Measurements from ENCODE around the gene PIAS3.

Gene PIAS3

DNA sequence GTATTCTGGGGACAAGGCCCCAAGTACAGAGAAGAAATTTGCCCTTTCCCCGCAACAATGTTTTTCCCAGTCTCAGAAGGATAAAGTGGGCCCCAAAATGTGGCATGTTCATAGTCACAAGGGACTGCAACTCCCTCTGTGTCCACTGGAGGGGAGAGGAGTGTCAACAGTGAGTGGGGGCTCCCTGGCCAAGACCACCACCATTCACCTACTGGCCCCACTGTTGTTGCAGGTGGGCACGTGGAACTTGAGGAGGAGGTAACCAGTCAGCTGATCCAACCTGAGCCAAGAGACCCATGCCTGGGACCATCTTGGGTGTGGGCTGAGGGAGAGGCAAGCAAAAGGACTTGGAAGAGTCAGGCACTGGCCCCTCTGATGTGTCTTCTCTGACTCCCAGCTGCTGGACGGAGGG, 12.7 kb downstream of the PIAS3 start:
- peak overlapping the region; percentile 60; the same call in 1 of the 2 replicates for H3K4me3 ChIP-seq (ENCODE audit: low read depth, low read length)
- peak overlapping the region; percentile 40; the same call in 1 of the 2 replicates for H3K27ac ChIP-seq (ENCODE audit: extremely low read depth, low read depth, low read length)
- H3K9me3 ChIP-seq (ENCODE audit: control insufficient read depth, insufficient read depth, low read depth, low read length): no peaks in the 10 kb centered on the region
- H3K36me3 ChIP-seq (ENCODE audit: control insufficient read depth in 2 of 2, insufficient read depth in 1 of 2, low read length in 2 of 2): peaks cover 16 to 64% of the 10 kb centered on the region in 2 experiments
- ChIA-PET POLR2A (interaction anchor here (1.6 to 9.0 kb wide), 4 partner anchors 12 to 81 kb away, joined by 5 to 127 read pairs (median 7); partner anchors contain the start of genes PIAS3 and RBM8A), CTCF (interaction anchor here (0.8 to 8.6 kb wide), 21 partner anchors 13 to 184 kb away, joined by 3 to 190 read pairs (median 5); partner anchors contain the start of genes ANKRD34A, ITGA10, PIAS3 and POLR3GL)
- H3K4me1 ChIP-seq (ENCODE audit: control insufficient read depth, insufficient read depth, low read length): 0 out of 2 replicates have a peak, but pooled peaks cover 3% of the 10 kb centered on the region
- TF ChIP-seq GLIS2 (tag by site-specific recombination; IDR thresholded peaks at IDR 0.05) (0 out of 2 replicates have a peak, but pooled peaks have one; percentile 5), PBX3 (CRISPR knock-in tag; IDR thresholded peaks at IDR 0.05) (no peak), ZSCAN16 (tag by site-specific recombination; IDR thresholded peaks at IDR 0.05) (no peak), HOXC10 (CRISPR knock-in tag; IDR thresholded peaks at IDR 0.05) (no peak), ZNF692 (tag by site-specific recombination; IDR thresholded peaks at IDR 0.05) (0 out of 2 replicates have a peak, but pooled peaks have one; percentile 20)
- TF ChIP-seq, protein P1, sequence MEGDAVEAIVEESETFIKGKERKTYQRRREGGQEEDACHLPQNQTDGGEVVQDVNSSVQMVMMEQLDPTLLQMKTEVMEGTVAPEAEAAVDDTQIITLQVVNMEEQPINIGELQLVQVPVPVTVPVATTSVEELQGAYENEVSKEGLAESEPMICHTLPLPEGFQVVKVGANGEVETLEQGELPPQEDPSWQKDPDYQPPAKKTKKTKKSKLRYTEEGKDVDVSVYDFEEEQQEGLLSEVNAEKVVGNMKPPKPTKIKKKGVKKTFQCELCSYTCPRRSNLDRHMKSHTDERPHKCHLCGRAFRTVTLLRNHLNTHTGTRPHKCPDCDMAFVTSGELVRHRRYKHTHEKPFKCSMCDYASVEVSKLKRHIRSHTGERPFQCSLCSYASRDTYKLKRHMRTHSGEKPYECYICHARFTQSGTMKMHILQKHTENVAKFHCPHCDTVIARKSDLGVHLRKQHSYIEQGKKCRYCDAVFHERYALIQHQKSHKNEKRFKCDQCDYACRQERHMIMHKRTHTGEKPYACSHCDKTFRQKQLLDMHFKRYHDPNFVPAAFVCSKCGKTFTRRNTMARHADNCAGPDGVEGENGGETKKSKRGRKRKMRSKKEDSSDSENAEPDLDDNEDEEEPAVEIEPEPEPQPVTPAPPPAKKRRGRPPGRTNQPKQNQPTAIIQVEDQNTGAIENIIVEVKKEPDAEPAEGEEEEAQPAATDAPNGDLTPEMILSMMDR (tag by site-specific recombination; IDR thresholded peaks at IDR 0.05): peak; percentile 44; the same call in 1 of the 2 replicates

- H3K36me3 ChIP-seq (ENCODE audit: control insufficient read depth in 2 of 2, insufficient read depth in 1 of 2, low read length in 2 of 2): peaks cover 13 to 64% of the 10 kb centered on the region in 2 experiments
- no peaks in the 10 kb centered on the region for H3K9me3 ChIP-seq (ENCODE audit: control insufficient read depth, insufficient read depth, low read depth, low read length)
- H3K4me3 ChIP-seq (ENCODE audit: low read depth, low read length): peak within 1 kb of the TSS; percentile 60
- H3K27ac ChIP-seq (ENCODE audit: extremely low read depth, low read depth, low read length): peak within 1 kb of the TSS; percentile 40; the same call in 1 of the 2 replicates
- POLR2A ChIA-PET: interaction anchor here (0.5 to 9.0 kb wide), 9 partner anchors 11 to 152 kb away, joined by 3 to 127 read pairs (median 7); partner anchors contain the start of genes PIAS3, POLR3C, RBM8A and RNF115
- CTCF ChIA-PET: interaction anchor here (0.5 to 8.6 kb wide), 36 partner anchors 14 to 185 kb away, joined by 3 to 190 read pairs (median 5); partner anchors contain the start of genes ANKRD34A, HJV, ITGA10 and LIX1L
- 0 out of 2 replicates have a peak, but pooled peaks cover 3% of the 10 kb centered on the region for H3K4me1 ChIP-seq (ENCODE audit: control insufficient read depth, insufficient read depth, low read length)
- peak; percentile 90 for TF ChIP-seq ZNF660 (tag by site-specific recombination; IDR thresholded peaks at IDR 0.05)
- no peak for TF ChIP-seq ZNF354C (tag by site-specific recombination; IDR thresholded peaks at IDR 0.05; ENCODE audit: borderline replicate concordance, low read depth)
- TF ChIP-seq EGR2 (tag by site-specific recombination; IDR thresholded peaks at IDR 0.05; ENCODE audit: low read depth): peak; percentile 20; the same call in 1 of the 2 replicates
- no peak for TF ChIP-seq ZFP41 (tag by site-specific recombination; IDR thresholded peaks at IDR 0.05; ENCODE audit: borderline replicate concordance)
- TF ChIP-seq SP3 (tag by site-specific recombination; IDR thresholded peaks at IDR 0.05): peak; percentile 64; the same call in 1 of the 2 replicates
- TF ChIP-seq ZBTB17 (tag by site-specific recombination; IDR thresholded peaks at IDR 0.05): peak; percentile 59; the same call in 1 of the 2 replicates
- no peak for TF ChIP-seq ZNF132 (tag by site-specific recombination; IDR thresholded peaks at IDR 0.05; ENCODE audit: borderline replicate concordance)
- no peak for TF ChIP-seq ZNF138 (tag by site-specific recombination; IDR thresholded peaks at IDR 0.05; ENCODE audit: borderline replicate concordance)
- no peak for TF ChIP-seq OVOL3 (tag by site-specific recombination; IDR thresholded peaks at IDR 0.05)
- TF ChIP-seq ZNF221 (tag by site-specific recombination; IDR thresholded peaks at IDR 0.05; ENCODE audit: borderline replicate concordance): no peak
- TF ChIP-seq ZNF501 (tag by site-specific recombination; IDR thresholded peaks at IDR 0.05): peak; percentile 82
- TF ChIP-seq ZBTB21 (tag by site-specific recombination; IDR thresholded peaks at IDR 0.05): no peak; the same call in 1 of the 2 replicates
- TF ChIP-seq RBAK (tag by site-specific recombination; IDR thresholded peaks at IDR 0.05): no peak
- no peak for TF ChIP-seq ZNF341 (tag by site-specific recombination; IDR thresholded peaks at IDR 0.05; ENCODE audit: low read depth)
- TF ChIP-seq ZNF48 (tag by site-specific recombination; IDR thresholded peaks at IDR 0.05): no peak
- no peak; the same call in 1 of the 2 replicates for TF ChIP-seq BCL11B (tag by site-specific recombination; IDR thresholded peaks at IDR 0.05; ENCODE audit: low read depth)
- TF ChIP-seq ZNF404 (tag by site-specific recombination; IDR thresholded peaks at IDR 0.05): no peak
- TF ChIP-seq, protein P2, sequence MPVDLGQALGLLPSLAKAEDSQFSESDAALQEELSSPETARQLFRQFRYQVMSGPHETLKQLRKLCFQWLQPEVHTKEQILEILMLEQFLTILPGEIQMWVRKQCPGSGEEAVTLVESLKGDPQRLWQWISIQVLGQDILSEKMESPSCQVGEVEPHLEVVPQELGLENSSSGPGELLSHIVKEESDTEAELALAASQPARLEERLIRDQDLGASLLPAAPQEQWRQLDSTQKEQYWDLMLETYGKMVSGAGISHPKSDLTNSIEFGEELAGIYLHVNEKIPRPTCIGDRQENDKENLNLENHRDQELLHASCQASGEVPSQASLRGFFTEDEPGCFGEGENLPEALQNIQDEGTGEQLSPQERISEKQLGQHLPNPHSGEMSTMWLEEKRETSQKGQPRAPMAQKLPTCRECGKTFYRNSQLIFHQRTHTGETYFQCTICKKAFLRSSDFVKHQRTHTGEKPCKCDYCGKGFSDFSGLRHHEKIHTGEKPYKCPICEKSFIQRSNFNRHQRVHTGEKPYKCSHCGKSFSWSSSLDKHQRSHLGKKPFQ (tag by site-specific recombination; IDR thresholded peaks at IDR 0.05): peak; percentile 96
- peak; percentile 75 for TF ChIP-seq ZBTB20 (tag by site-specific recombination; IDR thresholded peaks at IDR 0.05)
- no peak for TF ChIP-seq ZNF555 (tag by site-specific recombination; conservative IDR thresholded peaks at IDR 0.05)
- peak; percentile 94 for TF ChIP-seq ZNF335 (tag by site-specific recombination; conservative IDR thresholded peaks at IDR 0.05)
- TF ChIP-seq SCRT1 (tag by site-specific recombination; IDR thresholded peaks at IDR 0.05; ENCODE audit: borderline replicate concordance): 0 out of 2 replicates have a peak, but pooled peaks have one; percentile 4
These were observed 13.2 kb downstream of the PIAS3 start, which contains the start of gene NUDT17 for GRCh38 chr1:145845514-145846161. NUDT17 (plus strand) TSS chr1:145845630; CDS start chr1:145845641, 11 bp downstream.

All from HEK293 (cell line).